ENCODE measurements around the gene GLIPR1.

GRCh38 chr12:75478116-75478794 is 2.3 kb upstream of the GLIPR1 start:
- no peak for TF ChIP-seq CTCF (IDR thresholded peaks at IDR 0.05)
- no peak for TF ChIP-seq POLR2AphosphoS5 (IDR thresholded peaks at IDR 0.05)
- no peak for TF ChIP-seq POLR2A (IDR thresholded peaks at IDR 0.05)

All from suprapubic skin (tissue), 4 donors.